Limb (tissue), 2 donors: ENCODE measurements around the gene ALAS1.
A peak's percentile ranks its signal among the peaks of the same experiment; 100 is the strongest.

ENCODE experiments used
- DNase-seq, 2 donors: peaks; one replicate each; pipeline ENCODE4 v3.0.0-alpha.2; 2016; ENCODE audit errors: extremely low spot score in 2 of 2

ALAS1 gene

GRCh38 chr3:52220380-52221026, 22.5 kb downstream of the ALAS1 start:
- peak; percentile 78 to 92 for DNase-seq

GRCh38 chr3:52221141-52221562, 23.2 kb downstream of the ALAS1 start:
- peak in 1 of 2 donors; percentile 25 for DNase-seq

GRCh38 chr3:52221563-52222318, 23.8 kb downstream of the ALAS1 start:
- peak in 1 of 2 donors; percentile 22 for DNase-seq

GRCh38 chr3:52222319-52223221, 24.6 kb downstream of the ALAS1 start:
- DNase-seq = peak in 1 of 2 donors; percentile 16

- no peak for DNase-seq
Measured at GRCh38 chr3:52223449-52224408, 25.8 kb downstream of the ALAS1 start.

GRCh38 chr3:52225452-52226228, 27.7 kb downstream of the ALAS1 start, which contains the start of gene TLR9:
TLR9 (minus strand) TSS chr3:52225645; CDS start chr3:52225529, 116 bp downstream.
- no peak for DNase-seq

- DNase-seq = no peak
Measured at GRCh38 chr3:52226229-52226817, 28.4 kb downstream of the ALAS1 start.

GRCh38 chr3:52227117-52227516, 29.2 kb downstream of the ALAS1 start:
- DNase-seq = no peak

GRCh38 chr3:52227766-52228165, 29.8 kb downstream of the ALAS1 start:
- DNase-seq = no peak

GRCh38 chr3:52228266-52228665, 30.3 kb downstream of the ALAS1 start:
- DNase-seq = no peak

- no peak for DNase-seq
Measured at GRCh38 chr3:52228751-52229291, 30.9 kb downstream of the ALAS1 start.

- no peak for DNase-seq
Measured at GRCh38 chr3:52229656-52230055, 31.7 kb downstream of the ALAS1 start.

GRCh38 chr3:52230461-52230860, 32.5 kb downstream of the ALAS1 start:
- DNase-seq = no peak

- DNase-seq = no peak
Measured at GRCh38 chr3:52230889-52231499, 33.0 kb downstream of the ALAS1 start.

- peak in 1 of 2 donors; percentile 71 for DNase-seq
Measured at GRCh38 chr3:52231502-52232278, 33.7 kb downstream of the ALAS1 start.

GRCh38 chr3:52232279-52233107, 34.5 kb downstream of the ALAS1 start:
- no peak for DNase-seq

GRCh38 chr3:52233108-52233591, 35.2 kb downstream of the ALAS1 start:
- DNase-seq = no peak
